AG09309 (cell line): ENCODE data around the gene EYS.

Experiments used
- DNase-seq: peaks from one replicate; pipeline ENCODE4 v3.0.0-alpha.2; 2010; ENCODE audit warnings: low read depth
- H3K4me3 ChIP-seq: 2 replicates; pipeline ENCODE4 v1.5.1; 2011; ENCODE audit warnings: mild to moderate bottlenecking, low read depth, low read length, moderate library complexity; ENCODE audit not compliant: control insufficient read depth
- CTCF ChIP-seq: IDR thresholded peaks from 2 replicates; pipeline ENCODE4 v1.5.1; 2011; ENCODE audit warnings: mild to moderate bottlenecking, low read depth, low read length, inconsistent platforms; ENCODE audit not compliant: insufficient read depth, control insufficient read depth; ENCODE audit errors: missing control alignments

Gene EYS

GRCh38 chr6:65709099-65709830, 2.2 kb upstream of the EYS start:
- H3K4me3 ChIP-seq = no peak overlapping the region
- DNase-seq = no peak
- no peak for TF ChIP-seq CTCF

- H3K4me3 ChIP-seq = no peak overlapping the region
- DNase-seq = no peak
- TF ChIP-seq CTCF = no peak
Measured at GRCh38 chr6:65708162-65708561, 1.1 kb upstream of the EYS start.

GRCh38 chr6:65706436-65706835, 590 bp downstream of the EYS start:
- no peak overlapping the region for H3K4me3 ChIP-seq
- DNase-seq = no peak
- no peak for TF ChIP-seq CTCF

- no peak overlapping the region for H3K4me3 ChIP-seq
- no peak for TF ChIP-seq CTCF
- no peak for DNase-seq
Measured at GRCh38 chr6:65701325-65701724, 5.7 kb downstream of the EYS start.

GRCh38 chr6:65700561-65700960, 6.5 kb downstream of the EYS start:
- no peak for TF ChIP-seq CTCF

GRCh38 chr6:65692109-65692508, 14.9 kb downstream of the EYS start:
- no peak overlapping the region for H3K4me3 ChIP-seq
- DNase-seq = no peak
- no peak for TF ChIP-seq CTCF

More at GRCh38 chr6:65700561-65700960, 6.5 kb downstream of the EYS start:
- no peak for DNase-seq
- H3K4me3 ChIP-seq = no peak overlapping the region

- no peak for TF ChIP-seq CTCF
- no peak overlapping the region for H3K4me3 ChIP-seq
- DNase-seq = no peak
Measured at GRCh38 chr6:65680232-65680631, 26.8 kb downstream of the EYS start.
